GM23338 (cell line): ENCODE measurements around the gene E2F3. TPM values are rescaled to one million over a fixed set of nuclear protein-coding genes. Genes with fewer than 3 reads are reported as not detected.

Experiments used
- CREB1 ChIP-seq: fragments of 250-450 bp; sonication (Bioruptor Pico); IDR thresholded peaks from 2 replicates; pipeline ENCODE4 v1.5.0; 2020; ENCODE audit warnings: low read depth, mild to moderate bottlenecking, moderate library complexity
- EZH2 ChIP-seq: fragments of 200-600 bp; sonication (generic); IDR thresholded peaks from one replicate; pipeline ENCODE4 v1.8.0; 2017; ENCODE audit warnings: antibody characterized with exemption, mild to moderate bottlenecking, low read depth; ENCODE audit not compliant: unreplicated experiment
- EZH2phosphoT487 ChIP-seq: fragments of 200-600 bp; sonication (generic); IDR thresholded peaks from one replicate; pipeline ENCODE4 v1.8.1; 2018; ENCODE audit warnings: antibody characterized with exemption; ENCODE audit not compliant: unreplicated experiment
- JUNB ChIP-seq: IDR thresholded peaks from one replicate; pipeline ENCODE4 v1.6.1; 2016; ENCODE audit warnings: antibody characterized with exemption; ENCODE audit not compliant: unreplicated experiment
- POLR2AphosphoS5 ChIP-seq: IDR thresholded peaks from 2 replicates; pipeline ENCODE4 v1.6.1; 2016; ENCODE audit warnings: antibody characterized with exemption, low read depth
- ZNF114 ChIP-seq: fragments of 250-450 bp; sonication (Bioruptor Pico); IDR thresholded peaks from 2 replicates; pipeline ENCODE4 v1.5.0; 2020; ENCODE audit warnings: mild to moderate bottlenecking, moderate library complexity
- polyA plus RNA-seq: library from polyadenylated mRNA; unstranded; fragments of >200 nt; fragmentation: Nextera tagmentation; extraction: Ambion mirVana; gene quantifications from 2 replicates; pipeline ENCODE4 v1.2.1, GENCODE V29; 2016
- total RNA-seq: library from RNA; depleted of rRNA; stranded (reverse); fragments of >200 nt; shearing (Covaris generic); gene quantifications from 2 replicates; pipeline ENCODE4 v1.2.3, GENCODE V29; 2014
- TF ChIP-seq, protein P1 (sequence below): fragments of 250-450 bp; sonication (Bioruptor Pico); IDR thresholded peaks from 2 replicates; pipeline ENCODE4 v1.5.0; 2020; ENCODE audit warnings: mild to moderate bottlenecking, moderate library complexity
- TF ChIP-seq, protein P2 (sequence below), 2 experiments: fragments of 200-600 bp in 1 of 2; sonication (generic) in 1 of 2; conservative IDR thresholded peaks; 2 replicates each; pipeline versions ENCODE4 v1.5.1 to v1.6.1; 2016 to 2017; ENCODE audit warnings: antibody characterized with exemption in 2 of 2, low read depth in 2 of 2, mild to moderate bottlenecking in 2 of 2, moderate library complexity in 1 of 2
- TF ChIP-seq, protein P3 (sequence below): IDR thresholded peaks from 2 replicates; pipeline ENCODE4 v1.6.1; 2016; ENCODE audit warnings: antibody characterized with exemption

The E2F3 gene
- total and polyA plus RNA-seq, 2 experiments from 2014 or later, result 27.2 to 33.5 TPM

DNA sequence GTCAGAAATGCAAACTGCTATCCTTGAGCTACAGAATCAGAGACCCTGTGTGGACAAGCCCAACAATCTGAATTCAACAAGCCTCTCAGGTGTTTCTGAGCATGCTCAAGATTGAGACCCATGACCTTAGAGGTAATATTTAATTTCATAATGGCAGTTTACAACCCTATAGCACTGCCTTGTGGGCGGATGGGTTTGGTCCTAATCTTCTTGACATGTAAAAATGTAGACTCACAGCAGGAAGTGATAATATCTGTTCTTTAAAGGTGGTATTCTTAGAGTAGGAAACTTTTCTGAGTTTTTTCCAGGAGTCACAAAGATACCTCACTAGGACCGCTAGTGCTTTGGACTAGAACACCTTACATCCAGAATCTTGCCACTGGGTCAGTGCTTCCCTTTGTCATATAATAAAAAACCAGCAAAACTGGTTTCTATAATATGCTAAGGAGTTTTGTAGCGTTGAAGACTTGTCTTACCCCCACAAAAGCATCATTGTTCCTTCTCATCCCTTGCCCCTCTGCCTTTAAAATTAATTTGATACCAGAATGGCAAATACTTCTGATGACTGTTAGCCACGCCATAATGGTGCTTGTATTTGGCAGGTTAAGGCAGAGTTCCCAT is 52.6 kb downstream of the E2F3 start (continued):
- TF ChIP-seq, protein P1, sequence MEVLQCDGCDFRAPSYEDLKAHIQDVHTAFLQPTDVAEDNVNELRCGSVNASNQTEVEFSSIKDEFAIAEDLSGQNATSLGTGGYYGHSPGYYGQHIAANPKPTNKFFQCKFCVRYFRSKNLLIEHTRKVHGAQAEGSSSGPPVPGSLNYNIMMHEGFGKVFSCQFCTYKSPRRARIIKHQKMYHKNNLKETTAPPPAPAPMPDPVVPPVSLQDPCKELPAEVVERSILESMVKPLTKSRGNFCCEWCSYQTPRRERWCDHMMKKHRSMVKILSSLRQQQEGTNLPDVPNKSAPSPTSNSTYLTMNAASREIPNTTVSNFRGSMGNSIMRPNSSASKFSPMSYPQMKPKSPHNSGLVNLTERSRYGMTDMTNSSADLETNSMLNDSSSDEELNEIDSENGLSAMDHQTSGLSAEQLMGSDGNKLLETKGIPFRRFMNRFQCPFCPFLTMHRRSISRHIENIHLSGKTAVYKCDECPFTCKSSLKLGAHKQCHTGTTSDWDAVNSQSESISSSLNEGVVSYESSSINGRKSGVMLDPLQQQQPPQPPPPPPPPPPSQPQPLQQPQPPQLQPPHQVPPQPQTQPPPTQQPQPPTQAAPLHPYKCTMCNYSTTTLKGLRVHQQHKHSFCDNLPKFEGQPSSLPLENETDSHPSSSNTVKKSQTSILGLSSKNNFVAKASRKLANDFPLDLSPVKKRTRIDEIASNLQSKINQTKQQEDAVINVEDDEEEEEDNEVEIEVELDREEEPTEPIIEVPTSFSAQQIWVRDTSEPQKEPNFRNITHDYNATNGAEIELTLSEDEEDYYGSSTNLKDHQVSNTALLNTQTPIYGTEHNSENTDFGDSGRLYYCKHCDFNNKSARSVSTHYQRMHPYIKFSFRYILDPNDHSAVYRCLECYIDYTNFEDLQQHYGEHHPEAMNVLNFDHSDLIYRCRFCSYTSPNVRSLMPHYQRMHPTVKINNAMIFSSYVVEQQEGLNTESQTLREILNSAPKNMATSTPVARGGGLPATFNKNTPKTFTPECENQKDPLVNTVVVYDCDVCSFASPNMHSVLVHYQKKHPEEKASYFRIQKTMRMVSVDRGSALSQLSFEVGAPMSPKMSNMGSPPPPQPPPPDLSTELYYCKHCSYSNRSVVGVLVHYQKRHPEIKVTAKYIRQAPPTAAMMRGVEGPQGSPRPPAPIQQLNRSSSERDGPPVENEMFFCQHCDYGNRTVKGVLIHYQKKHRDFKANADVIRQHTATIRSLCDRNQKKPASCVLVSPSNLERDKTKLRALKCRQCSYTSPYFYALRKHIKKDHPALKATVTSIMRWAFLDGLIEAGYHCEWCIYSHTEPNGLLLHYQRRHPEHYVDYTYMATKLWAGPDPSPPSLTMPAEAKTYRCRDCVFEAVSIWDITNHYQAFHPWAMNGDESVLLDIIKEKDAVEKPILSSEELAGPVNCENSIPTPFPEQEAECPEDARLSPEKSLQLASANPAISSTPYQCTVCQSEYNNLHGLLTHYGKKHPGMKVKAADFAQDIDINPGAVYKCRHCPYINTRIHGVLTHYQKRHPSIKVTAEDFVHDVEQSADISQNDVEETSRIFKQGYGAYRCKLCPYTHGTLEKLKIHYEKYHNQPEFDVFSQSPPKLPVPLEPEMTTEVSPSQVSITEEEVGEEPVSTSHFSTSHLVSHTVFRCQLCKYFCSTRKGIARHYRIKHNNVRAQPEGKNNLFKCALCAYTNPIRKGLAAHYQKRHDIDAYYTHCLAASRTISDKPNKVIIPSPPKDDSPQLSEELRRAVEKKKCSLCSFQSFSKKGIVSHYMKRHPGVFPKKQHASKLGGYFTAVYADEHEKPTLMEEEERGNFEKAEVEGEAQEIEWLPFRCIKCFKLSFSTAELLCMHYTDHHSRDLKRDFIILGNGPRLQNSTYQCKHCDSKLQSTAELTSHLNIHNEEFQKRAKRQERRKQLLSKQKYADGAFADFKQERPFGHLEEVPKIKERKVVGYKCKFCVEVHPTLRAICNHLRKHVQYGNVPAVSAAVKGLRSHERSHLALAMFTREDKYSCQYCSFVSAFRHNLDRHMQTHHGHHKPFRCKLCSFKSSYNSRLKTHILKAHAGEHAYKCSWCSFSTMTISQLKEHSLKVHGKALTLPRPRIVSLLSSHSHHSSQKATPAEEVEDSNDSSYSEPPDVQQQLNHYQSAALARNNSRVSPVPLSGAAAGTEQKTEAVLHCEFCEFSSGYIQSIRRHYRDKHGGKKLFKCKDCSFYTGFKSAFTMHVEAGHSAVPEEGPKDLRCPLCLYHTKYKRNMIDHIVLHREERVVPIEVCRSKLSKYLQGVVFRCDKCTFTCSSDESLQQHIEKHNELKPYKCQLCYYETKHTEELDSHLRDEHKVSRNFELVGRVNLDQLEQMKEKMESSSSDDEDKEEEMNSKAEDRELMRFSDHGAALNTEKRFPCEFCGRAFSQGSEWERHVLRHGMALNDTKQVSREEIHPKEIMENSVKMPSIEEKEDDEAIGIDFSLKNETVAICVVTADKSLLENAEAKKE (CRISPR knock-in tag), result no peak
- TF ChIP-seq EZH2, result no peak
- TF ChIP-seq, protein P2, sequence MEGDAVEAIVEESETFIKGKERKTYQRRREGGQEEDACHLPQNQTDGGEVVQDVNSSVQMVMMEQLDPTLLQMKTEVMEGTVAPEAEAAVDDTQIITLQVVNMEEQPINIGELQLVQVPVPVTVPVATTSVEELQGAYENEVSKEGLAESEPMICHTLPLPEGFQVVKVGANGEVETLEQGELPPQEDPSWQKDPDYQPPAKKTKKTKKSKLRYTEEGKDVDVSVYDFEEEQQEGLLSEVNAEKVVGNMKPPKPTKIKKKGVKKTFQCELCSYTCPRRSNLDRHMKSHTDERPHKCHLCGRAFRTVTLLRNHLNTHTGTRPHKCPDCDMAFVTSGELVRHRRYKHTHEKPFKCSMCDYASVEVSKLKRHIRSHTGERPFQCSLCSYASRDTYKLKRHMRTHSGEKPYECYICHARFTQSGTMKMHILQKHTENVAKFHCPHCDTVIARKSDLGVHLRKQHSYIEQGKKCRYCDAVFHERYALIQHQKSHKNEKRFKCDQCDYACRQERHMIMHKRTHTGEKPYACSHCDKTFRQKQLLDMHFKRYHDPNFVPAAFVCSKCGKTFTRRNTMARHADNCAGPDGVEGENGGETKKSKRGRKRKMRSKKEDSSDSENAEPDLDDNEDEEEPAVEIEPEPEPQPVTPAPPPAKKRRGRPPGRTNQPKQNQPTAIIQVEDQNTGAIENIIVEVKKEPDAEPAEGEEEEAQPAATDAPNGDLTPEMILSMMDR (conservative IDR thresholded peaks at IDR 0.05; ENCODE audit: low read depth in 2 of 2), result no peak
- TF ChIP-seq POLR2AphosphoS5, result no peak
- no peak for TF ChIP-seq ZNF114 (CRISPR knock-in tag)
- TF ChIP-seq JUNB, result no peak
- TF ChIP-seq, protein P3, sequence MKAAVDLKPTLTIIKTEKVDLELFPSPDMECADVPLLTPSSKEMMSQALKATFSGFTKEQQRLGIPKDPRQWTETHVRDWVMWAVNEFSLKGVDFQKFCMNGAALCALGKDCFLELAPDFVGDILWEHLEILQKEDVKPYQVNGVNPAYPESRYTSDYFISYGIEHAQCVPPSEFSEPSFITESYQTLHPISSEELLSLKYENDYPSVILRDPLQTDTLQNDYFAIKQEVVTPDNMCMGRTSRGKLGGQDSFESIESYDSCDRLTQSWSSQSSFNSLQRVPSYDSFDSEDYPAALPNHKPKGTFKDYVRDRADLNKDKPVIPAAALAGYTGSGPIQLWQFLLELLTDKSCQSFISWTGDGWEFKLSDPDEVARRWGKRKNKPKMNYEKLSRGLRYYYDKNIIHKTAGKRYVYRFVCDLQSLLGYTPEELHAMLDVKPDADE, result no peak
- TF ChIP-seq EZH2phosphoT487, result no peak
- no peak for TF ChIP-seq CREB1
